ENCODE results near the gene RAVER2.

Gene RAVER2

DNA sequence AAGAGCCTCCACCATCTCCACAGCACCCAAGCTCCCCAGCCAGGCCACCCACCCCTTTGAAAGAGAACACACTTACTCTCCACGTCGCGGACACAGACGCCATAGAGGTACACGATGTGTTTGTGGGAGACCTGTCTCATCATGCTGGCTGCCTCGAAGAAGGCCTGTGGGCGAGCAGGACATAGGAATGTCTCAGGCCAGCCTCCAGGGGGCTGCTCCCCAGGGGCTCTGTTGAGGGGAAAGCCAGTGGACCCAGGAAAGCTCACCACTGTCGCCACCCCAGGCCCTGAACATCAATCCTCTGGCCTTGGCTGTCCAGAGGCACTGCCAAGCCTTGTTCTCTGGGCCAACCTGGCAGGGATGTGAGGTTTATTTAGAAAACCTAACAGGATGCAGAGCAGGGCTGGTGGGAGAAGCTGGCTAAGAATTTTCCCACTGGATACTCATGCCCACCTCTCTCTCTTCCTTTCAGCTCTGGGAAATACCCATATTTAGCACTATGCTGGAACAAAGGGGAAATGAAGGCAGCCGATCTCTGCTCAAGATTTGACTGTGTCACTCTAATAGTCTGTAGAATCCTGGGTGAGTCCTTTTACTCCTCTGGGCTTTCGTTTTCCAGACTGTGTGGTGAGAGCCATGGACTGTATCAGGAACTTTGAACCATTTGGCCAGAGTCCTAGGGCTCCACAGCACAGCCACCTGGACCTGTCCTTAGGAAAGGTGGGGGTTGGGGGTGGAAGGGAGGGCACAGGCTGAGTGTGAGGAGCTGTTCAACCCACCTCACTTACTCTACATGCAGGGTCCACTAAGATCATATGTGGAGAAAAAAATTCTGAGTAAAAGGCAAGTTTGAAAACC, 101.9 kb downstream of the RAVER2 start:
- no peak for DNase-seq (ENCODE audit: low read depth in 2 of 2)

DNA sequence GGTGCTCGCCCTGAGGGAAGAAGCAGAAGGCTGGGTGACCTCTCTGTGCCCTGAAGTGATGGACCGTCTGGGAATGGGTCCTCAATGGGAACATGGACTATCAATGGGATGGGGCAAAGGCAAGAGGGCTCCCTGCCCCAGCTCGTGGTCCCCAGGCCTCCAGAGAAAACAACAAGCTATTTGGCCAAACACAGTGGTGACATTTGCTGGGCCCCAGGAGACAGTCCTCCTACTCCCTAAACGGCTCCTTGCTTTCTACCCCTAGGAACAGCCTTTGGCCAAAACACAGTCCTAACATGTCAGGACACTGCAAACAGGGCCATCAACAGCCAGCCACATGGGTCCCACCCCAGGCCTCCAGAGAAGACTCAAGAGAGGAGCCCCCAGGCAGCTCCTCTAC, 102.8 kb downstream of the RAVER2 start:
- DNase-seq (ENCODE audit: low read depth in 2 of 2) = no peak

GRCh38 chr1:64848136-64848535, 103.3 kb downstream of the RAVER2 start:
- no peak for DNase-seq (ENCODE audit: low read depth in 2 of 2)

GRCh38 chr1:64848803-64849202, 103.9 kb downstream of the RAVER2 start:
- DNase-seq (ENCODE audit: low read depth in 2 of 2) = no peak

GRCh38 chr1:64849942-64850341, 105.1 kb downstream of the RAVER2 start:
- DNase-seq (ENCODE audit: low read depth in 2 of 2) = no peak

- DNase-seq (ENCODE audit: low read depth in 2 of 2) = no peak
These were observed 106.0 kb downstream of the RAVER2 start for GRCh38 chr1:64850846-64851245.

DNA sequence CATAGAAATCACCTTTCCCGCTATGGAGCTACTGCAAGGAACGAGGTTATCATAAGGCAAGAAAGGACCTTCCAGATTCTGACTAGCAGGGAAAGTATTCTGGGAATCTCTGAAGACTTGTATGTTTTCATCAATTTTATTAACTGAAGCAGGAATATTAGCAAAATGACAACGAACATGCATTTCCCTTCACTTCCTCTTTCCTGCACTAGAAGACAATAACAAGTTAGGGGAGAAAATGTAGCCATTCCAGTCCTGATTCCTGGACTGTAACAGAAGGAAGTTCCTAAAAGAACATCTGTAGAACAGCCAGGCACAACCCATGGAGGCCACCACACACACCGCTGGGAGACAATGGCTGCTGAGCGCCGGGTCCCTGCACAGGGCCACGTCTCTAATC, 106.8 kb downstream of the RAVER2 start:
- DNase-seq (ENCODE audit: low read depth in 2 of 2) = no peak

DNA sequence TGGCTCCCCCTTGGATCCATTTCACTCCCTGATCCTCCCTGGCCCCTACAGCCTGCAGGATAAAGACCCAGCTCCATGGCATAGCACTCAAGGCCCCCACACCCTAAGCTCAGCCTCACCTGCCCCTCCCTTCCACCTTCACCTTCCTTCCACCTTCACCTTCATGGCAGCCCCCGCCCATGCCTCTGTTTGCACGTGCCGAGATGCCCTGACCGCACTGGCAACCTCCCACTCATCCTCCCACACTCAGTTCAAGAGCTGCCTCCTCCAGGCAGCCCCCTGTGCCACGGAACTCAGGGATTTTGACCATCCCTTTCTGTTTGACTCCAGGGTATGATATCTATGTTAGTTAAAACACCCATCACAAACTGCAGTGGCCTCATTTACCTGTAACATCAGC, 109.8 kb downstream of the RAVER2 start:
- no peak for DNase-seq (ENCODE audit: low read depth in 2 of 2)

GRCh38 chr1:64855557-64855956, 110.7 kb downstream of the RAVER2 start:
- no peak for DNase-seq (ENCODE audit: low read depth in 2 of 2)

GRCh38 chr1:64856553-64856952, 111.7 kb downstream of the RAVER2 start:
- DNase-seq (ENCODE audit: low read depth in 2 of 2) = no peak

- DNase-seq (ENCODE audit: low read depth in 2 of 2) = no peak
These were observed 112.5 kb downstream of the RAVER2 start for GRCh38 chr1:64857347-64857746.

DNA sequence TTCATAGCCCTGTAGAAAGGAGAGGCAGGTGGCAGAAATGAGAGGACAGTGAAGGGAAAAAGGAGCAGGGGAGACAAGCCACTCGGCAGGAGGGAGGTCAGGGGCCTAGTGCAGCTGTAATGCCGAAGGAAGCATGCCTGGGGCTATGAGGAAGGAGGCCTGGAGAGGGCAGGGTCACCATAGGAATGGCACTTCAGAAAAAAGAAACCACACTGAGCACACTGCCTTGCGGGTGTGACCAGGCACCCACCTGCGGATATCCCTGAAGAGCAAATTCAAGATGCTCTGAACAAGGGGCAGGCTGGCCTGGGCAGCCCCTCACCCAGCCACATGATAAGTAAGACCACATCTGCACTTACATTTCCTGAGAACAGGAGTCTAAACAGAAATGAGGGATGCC, 116.7 kb downstream of the RAVER2 start:
- DNase-seq (ENCODE audit: low read depth in 2 of 2) = no peak

DNA sequence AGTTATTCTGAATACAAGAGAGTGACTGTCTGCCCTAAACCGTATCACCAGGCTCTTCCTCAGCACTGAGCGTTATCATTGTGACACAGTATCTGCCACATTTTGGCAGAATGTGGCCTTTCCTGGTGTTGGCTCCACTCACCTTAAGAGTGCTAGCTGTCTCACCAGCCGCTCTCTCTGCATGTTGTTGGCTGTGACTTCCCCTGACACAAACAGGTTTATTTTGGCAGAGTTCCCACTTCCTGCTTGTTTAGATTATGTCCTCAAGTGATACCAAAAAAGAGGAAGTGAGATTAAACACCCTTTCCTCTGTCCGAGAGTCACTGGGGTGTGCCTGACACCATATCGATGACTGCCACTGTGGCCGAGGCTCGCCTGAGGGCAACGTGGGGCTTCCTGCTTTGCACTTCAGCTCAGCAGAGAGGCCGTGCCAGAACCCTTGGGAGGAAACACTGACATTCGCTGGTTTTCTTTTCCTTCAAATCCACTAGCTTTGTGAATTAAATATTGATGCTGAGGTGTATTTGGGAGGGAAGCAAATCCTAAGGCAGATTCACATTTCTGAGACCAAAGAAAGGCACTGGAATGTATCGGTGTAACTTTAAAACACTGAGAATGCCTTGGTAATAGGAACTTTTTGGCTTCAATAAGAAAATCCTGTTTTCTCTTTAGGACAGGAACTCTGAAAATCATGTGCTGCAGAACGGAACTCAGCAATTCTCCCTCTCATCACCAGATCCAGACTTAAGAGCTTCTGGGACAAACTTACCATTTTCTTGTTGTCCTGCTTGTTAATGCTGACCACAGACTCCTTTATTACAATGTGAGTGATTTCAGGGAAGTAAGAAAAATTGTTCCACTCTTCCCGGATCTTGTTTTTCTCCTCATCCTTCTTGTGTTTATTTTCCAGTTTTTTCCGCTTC, 119.4 kb downstream of the RAVER2 start:
- peak in 1 of 2 donors; percentile 8 for DNase-seq (ENCODE audit: low read depth in 2 of 2)

GRCh38 chr1:64865105-64865757, 120.4 kb downstream of the RAVER2 start:
- no peak for DNase-seq (ENCODE audit: low read depth in 2 of 2)

DNA sequence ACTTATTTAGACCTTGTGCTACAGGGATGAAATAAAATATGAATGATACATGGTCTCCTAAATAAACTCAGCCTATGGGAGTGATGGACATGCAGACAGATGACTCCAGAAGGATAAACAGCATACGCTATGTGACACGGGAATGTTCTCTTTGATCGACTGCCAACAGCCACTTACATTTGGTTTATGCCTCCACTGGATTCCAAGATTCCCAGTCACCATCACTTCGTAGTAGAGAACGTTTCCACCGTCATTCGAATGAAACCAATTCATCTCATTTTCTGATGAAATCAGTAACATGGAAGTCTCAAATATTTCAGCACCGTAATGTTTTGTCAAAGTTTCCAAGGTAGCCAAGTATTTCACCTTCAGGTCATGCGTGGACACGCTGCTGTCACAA, 121.8 kb downstream of the RAVER2 start:
- DNase-seq (ENCODE audit: low read depth in 2 of 2) = no peak

DNA sequence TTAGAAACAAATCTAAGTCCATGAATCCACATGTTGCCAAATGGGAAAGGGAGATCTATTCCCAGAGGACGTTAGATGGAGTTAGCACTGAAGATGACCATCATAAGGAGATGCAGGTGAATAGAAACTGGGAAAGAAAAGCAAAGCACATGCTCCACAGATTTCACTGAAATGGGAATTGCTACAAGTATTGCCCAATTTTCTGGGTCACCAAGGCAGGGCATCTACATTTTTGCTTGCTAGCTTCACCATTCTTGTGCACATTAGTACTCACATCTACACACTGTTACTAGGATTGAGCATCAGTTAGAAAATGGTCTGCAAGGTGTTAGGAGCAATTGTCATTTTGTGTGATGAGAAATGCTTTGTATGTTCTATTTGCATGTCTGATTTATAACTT, 122.4 kb downstream of the RAVER2 start:
- DNase-seq (ENCODE audit: low read depth in 2 of 2) = no peak

DNA sequence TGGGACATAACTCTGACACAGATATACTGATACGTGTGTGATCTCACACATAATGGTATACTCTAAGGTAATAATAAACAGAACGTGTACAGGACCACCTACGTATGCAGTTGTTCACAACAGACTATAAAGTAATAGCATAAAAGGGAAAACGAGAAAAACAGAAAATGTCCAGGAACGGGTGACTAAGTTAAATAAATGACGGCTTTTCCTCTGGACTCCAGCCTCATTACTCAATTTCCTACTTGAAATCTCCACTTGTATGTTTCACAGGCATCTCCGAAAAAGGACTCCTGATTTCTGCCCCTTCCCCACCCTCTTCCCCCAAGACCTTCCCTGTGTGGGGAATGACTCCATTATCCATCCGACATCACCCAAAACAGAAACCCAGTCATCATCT, 126.4 kb downstream of the RAVER2 start:
- no peak for DNase-seq (ENCODE audit: low read depth in 2 of 2)

DNA sequence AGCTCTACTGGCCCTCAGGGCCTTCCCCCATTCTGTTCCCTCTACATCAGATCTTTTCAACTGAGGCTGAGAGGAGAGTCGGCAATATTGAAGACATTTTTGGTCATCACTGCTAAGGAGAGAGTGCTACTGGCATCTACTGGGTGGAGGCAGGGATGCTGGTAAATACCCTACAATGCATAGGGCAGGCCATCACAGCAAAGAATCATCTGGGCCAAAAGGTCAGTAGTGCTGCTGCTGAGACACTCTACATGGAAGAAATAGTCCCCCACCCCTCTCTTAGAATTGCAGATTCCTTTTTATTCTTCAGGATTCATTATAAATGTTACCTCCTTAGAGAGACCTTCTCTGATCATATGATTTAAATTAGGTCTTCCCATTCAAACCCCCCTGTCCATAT, 127.2 kb downstream of the RAVER2 start:
- DNase-seq (ENCODE audit: low read depth in 2 of 2) = no peak

DNA sequence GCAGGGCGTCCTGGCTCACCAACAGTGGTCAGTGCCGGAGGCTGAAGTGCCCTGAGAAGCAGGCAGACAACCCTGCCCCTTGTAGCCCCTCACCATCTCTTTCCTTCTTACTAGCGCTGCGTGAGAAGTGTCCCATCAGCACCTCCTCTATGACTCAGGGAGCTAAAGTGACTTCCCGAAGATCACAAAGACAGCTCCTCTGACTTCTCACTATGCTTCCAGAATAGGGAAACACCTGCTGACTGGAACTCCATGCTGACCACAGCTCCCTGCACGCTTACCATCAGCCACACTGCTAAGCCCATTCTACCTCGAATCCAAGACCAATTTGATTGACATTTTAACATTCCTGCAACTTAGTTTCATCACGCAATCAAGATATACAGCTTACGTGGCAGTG, 128.7 kb downstream of the RAVER2 start:
- DNase-seq (ENCODE audit: low read depth in 2 of 2) = no peak

DNA sequence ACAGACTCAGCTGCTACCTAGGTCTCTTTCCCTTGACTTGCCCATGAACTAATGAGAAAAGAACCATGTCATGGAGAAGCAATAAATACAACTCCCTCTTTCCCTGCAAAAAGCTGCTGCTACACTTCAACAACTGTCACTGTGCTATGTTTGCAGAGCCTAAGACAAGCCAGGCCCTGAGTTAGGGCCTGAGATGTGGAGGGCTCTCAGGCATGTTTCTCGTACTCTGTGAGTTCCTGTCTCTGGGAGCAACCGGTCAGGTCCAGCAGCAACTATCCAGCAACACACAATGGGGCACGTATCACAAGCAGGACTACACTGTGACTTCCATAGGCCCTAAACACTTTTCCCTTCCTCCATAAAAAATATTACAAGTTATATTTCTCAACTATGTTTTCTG, 129.8 kb downstream of the RAVER2 start:
- no peak for DNase-seq (ENCODE audit: low read depth in 2 of 2)

DNA sequence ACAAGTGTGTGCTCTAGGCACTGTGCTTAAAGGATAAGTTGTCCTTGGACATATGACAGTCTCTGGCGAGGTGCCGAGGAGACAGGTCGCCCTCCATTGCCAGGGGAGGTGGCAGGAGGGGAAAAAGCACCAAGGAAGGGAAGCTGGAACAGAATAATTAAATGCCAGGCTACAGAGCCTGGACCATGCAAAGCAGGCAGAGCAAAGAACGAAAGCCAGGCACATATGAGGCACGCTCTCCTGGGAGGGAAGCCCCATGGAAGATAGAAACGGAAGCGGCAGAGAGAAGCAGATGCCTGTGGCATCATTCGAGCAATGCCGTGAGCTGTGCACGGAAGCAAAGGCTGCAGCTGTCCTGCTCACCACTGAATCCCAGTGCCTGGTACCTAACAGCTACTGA, 130.2 kb downstream of the RAVER2 start:
- no peak for DNase-seq (ENCODE audit: low read depth in 2 of 2)

GRCh38 chr1:64875606-64876005, 130.7 kb downstream of the RAVER2 start:
- no peak for DNase-seq (ENCODE audit: low read depth in 2 of 2)

All from activated CD4-positive, alpha-beta T cell treated with anti-CD3 and anti-CD28 coated beads for 24 hours (primary cell).